OCI-LY1 (cell line): ENCODE data around the gene ULK4.

Source experiments
- H2AFZ ChIP-seq: fragments of 200-600 bp; sonication (generic), shearing (Covaris generic); 2 replicates; pipeline ENCODE4 v1.6.0; 2014; ENCODE audit warnings: antibody characterized with exemption, mild to moderate bottlenecking, low read length
- H3F3A ChIP-seq: fragments of 200-600 bp; sonication (generic), shearing (Covaris generic); 2 replicates; pipeline ENCODE4 v1.6.0; 2014; ENCODE audit warnings: mild to moderate bottlenecking, antibody characterized with exemption, low read length, moderate library complexity; ENCODE audit not compliant: insufficient read depth
- H3K27ac ChIP-seq: fragments of 200-600 bp; sonication (generic); 2 replicates; pipeline ENCODE4 v1.5.1; 2014; ENCODE audit warnings: low read length, mixed run types, mild to moderate bottlenecking, low read depth; ENCODE audit not compliant: poor library complexity, severe bottlenecking
- H3K27me3 ChIP-seq: fragments of 200-600 bp; sonication (generic); 2 replicates; pipeline ENCODE4 v1.6.0; 2014; ENCODE audit warnings: antibody characterized with exemption, mild to moderate bottlenecking, low read length, moderate library complexity; ENCODE audit not compliant: insufficient read depth
- H3K36me3 ChIP-seq: fragments of 200-600 bp; sonication (generic); 2 replicates; pipeline ENCODE4 v1.6.1; 2014; ENCODE audit warnings: mild to moderate bottlenecking, antibody characterized with exemption, low read length, moderate library complexity, mixed read lengths; ENCODE audit not compliant: insufficient read depth
- H3K4me1 ChIP-seq: fragments of 200-600 bp; sonication (generic); 2 replicates; pipeline ENCODE4 v1.5.1; 2014; ENCODE audit warnings: mild to moderate bottlenecking, low read length, moderate library complexity; ENCODE audit not compliant: insufficient read depth, severe bottlenecking
- H3K4me2 ChIP-seq: fragments of 200-600 bp; sonication (generic), shearing (Covaris generic); 2 replicates; pipeline ENCODE4 v1.6.1; 2014; ENCODE audit warnings: low read length
- H3K4me3 ChIP-seq: fragments of 200-600 bp; sonication (generic); 2 replicates; pipeline ENCODE4 v1.5.1; 2014; ENCODE audit warnings: low read length, low read depth, mild to moderate bottlenecking, mixed read lengths; ENCODE audit not compliant: poor library complexity, severe bottlenecking
- H3K79me2 ChIP-seq: fragments of 200-600 bp; shearing (Covaris generic); 2 replicates; pipeline ENCODE4 v1.6.1; 2016; ENCODE audit warnings: mixed run types, low read length, mixed read lengths; ENCODE audit not compliant: insufficient read depth
- H3K9ac ChIP-seq: fragments of 200-600 bp; sonication (generic), shearing (Covaris generic); 2 replicates; pipeline ENCODE4 v1.6.1; 2014; ENCODE audit warnings: mild to moderate bottlenecking, low read length, mixed read lengths
- H3K9me2 ChIP-seq: fragments of 200-600 bp; sonication (generic), shearing (Covaris generic); 2 replicates; pipeline ENCODE4 v1.6.1; 2014; ENCODE audit warnings: low read depth, mild to moderate bottlenecking, low read length, mixed read lengths
- H3K9me3 ChIP-seq: fragments of 200-600 bp; shearing (Covaris generic); 2 replicates; pipeline ENCODE4 v1.6.1; 2014; ENCODE audit warnings: low read length, mixed read lengths
- H4K20me1 ChIP-seq: fragments of 200-600 bp; sonication (generic), shearing (Covaris generic); 2 replicates; pipeline ENCODE4 v1.6.0; 2016; ENCODE audit warnings: mild to moderate bottlenecking, low read length; ENCODE audit not compliant: insufficient read depth
- CTCF ChIP-seq: fragments of 200-600 bp; sonication (generic), shearing (Covaris generic); IDR thresholded peaks from 2 replicates; pipeline ENCODE4 v1.5.1; 2017; ENCODE audit warnings: mild to moderate bottlenecking, antibody characterized with exemption, low read length, moderate library complexity, mixed read lengths
- EZH2 ChIP-seq: fragments of 200-600 bp; sonication (generic), shearing (Covaris generic); IDR thresholded peaks from 2 replicates; pipeline ENCODE4 v1.8.0; 2017; ENCODE audit warnings: borderline replicate concordance, mixed run types, mild to moderate bottlenecking, antibody characterized with exemption, low read length, moderate library complexity, mixed read lengths

The ULK4 gene

GRCh38 chr3:41874022-41874421 lies 87.9 kb downstream of the ULK4 start:
- no peaks in the 10 kb centered on the region for H3K79me2 ChIP-seq
- H3K9me2 ChIP-seq, result no peaks in the 10 kb centered on the region
- no peak overlapping the region for H2AFZ ChIP-seq
- H3K4me1 ChIP-seq, result no peaks in the 10 kb centered on the region
- no peak overlapping the region for H3K4me2 ChIP-seq
- no peaks in the 10 kb centered on the region for H4K20me1 ChIP-seq
- no peaks in the 10 kb centered on the region for H3K9me3 ChIP-seq
- no peaks in the 10 kb centered on the region for H3K36me3 ChIP-seq
- no peak overlapping the region for H3K27ac ChIP-seq
- H3K27me3 ChIP-seq, result no peaks in the 10 kb centered on the region
- no peak overlapping the region for H3K4me3 ChIP-seq
- no peaks in the 10 kb centered on the region for H3F3A ChIP-seq
- TF ChIP-seq CTCF, result no peak
- TF ChIP-seq EZH2, result no peak
- no peak overlapping the region for H3K9ac ChIP-seq

- no peaks in the 10 kb centered on the region for H3F3A ChIP-seq
- no peak overlapping the region for H3K9ac ChIP-seq
- TF ChIP-seq CTCF (no peak), EZH2 (no peak)
- H3K4me3 ChIP-seq, result no peak overlapping the region
- no peaks in the 10 kb centered on the region for H3K9me3 ChIP-seq
- H3K27ac ChIP-seq, result no peak overlapping the region
- no peaks in the 10 kb centered on the region for H3K79me2 ChIP-seq
- H3K4me2 ChIP-seq, result no peak overlapping the region
- H2AFZ ChIP-seq, result no peak overlapping the region
- H3K27me3 ChIP-seq, result no peaks in the 10 kb centered on the region
- no peaks in the 10 kb centered on the region for H4K20me1 ChIP-seq
- H3K4me1 ChIP-seq, result no peaks in the 10 kb centered on the region
- no peaks in the 10 kb centered on the region for H3K9me2 ChIP-seq
- H3K36me3 ChIP-seq, result no peaks in the 10 kb centered on the region
Measured at GRCh38 chr3:41872157-41872556, 89.7 kb downstream of the ULK4 start.

GRCh38 chr3:41867533-41867932 lies 94.4 kb downstream of the ULK4 start:
- H4K20me1 ChIP-seq, result no peaks in the 10 kb centered on the region
- no peak overlapping the region for H2AFZ ChIP-seq
- H3K4me2 ChIP-seq, result no peak overlapping the region
- H3K9me2 ChIP-seq, result no peaks in the 10 kb centered on the region
- TF ChIP-seq CTCF (no peak), EZH2 (no peak)
- no peaks in the 10 kb centered on the region for H3K36me3 ChIP-seq
- no peak overlapping the region for H3K9ac ChIP-seq
- H3K27me3 ChIP-seq, result no peaks in the 10 kb centered on the region
- no peaks in the 10 kb centered on the region for H3K4me1 ChIP-seq
- no peaks in the 10 kb centered on the region for H3K79me2 ChIP-seq
- no peak overlapping the region for H3K4me3 ChIP-seq
- no peaks in the 10 kb centered on the region for H3F3A ChIP-seq
- H3K9me3 ChIP-seq, result no peaks in the 10 kb centered on the region
- H3K27ac ChIP-seq, result no peak overlapping the region
